ENCODE data around the gene LPP. TPM values are rescaled to one million over a fixed set of nuclear protein-coding genes. Genes with fewer than 3 reads are reported as not detected.

The LPP gene
- total RNA-seq, 1 experiment from 2014 or later: 54.0 TPM

- no peak for TF ChIP-seq REST (IDR thresholded peaks at IDR 0.05; ENCODE audit: low read depth)
- no peak for TF ChIP-seq ZFX (IDR thresholded peaks at IDR 0.05)
- TF ChIP-seq CTCF (IDR thresholded peaks at IDR 0.05 in 2 of 3, conservative IDR thresholded peaks at IDR 0.05 in 1 of 3; ENCODE audit: borderline replicate concordance in 1 of 3, insufficient read depth in 1 of 3, low read depth in 2 of 3, low read length in 2 of 3): no peak
- RAD21 ChIA-PET (ENCODE audit: low non-redundant PET in 1 of 2, low total read pairs in 2 of 2, uncharacterized antibody in 2 of 2, unreplicated experiment in 2 of 2): no interaction called here
- no TSS peak for BruUV-seq (replicated peaks)
- DNase-seq (ENCODE audit: low read depth, low spot score) (no peak), ATAC-seq (no peak)
- H3K9me3 ChIP-seq (ENCODE audit: control insufficient read depth in 1 of 2, insufficient read depth in 1 of 2, low read depth in 1 of 2, low read length in 2 of 2): no peaks in the 10 kb centered on the region
- H3K79me2 ChIP-seq (ENCODE audit: insufficient read depth, low read length): no peaks in the 10 kb centered on the region
- POLR2A ChIA-PET: no interaction called here
- intact Hi-C loops (cut with micrococcal nuclease): loop anchor here (5.0 kb wide), 1 partner anchor 1004 kb away; no protein-coding TSS in a partner anchor
- no peak overlapping the region for H3K9ac ChIP-seq (ENCODE audit: low read length)
- CTCF ChIA-PET: no interaction called here
- no peaks in the 10 kb centered on the region for H3K36me3 ChIP-seq (ENCODE audit: control insufficient read depth in 1 of 2, insufficient read depth in 2 of 2, low read length in 2 of 2)
- no peak overlapping the region for H2AFZ ChIP-seq (ENCODE audit: low read depth, low read length, poor library complexity, severe bottlenecking)
- no peaks in the 10 kb centered on the region for H3K27me3 ChIP-seq (ENCODE audit: insufficient read depth, low read length)
- no peak overlapping the region for H3K27ac ChIP-seq (ENCODE audit: low read depth, low read length)
- H3K4me3 ChIP-seq (replicated peaks in 1 of 2; ENCODE audit: low read depth in 1 of 2, low read length in 2 of 2): no peak overlapping the region
- no peaks in the 10 kb centered on the region for H3K9me2 ChIP-seq (ENCODE audit: insufficient read depth)
- H3K4me1 ChIP-seq (ENCODE audit: control insufficient read depth in 1 of 2, insufficient read depth in 2 of 2, low read length in 2 of 2): no peaks in the 10 kb centered on the region
- H3K4me2 ChIP-seq (ENCODE audit: low read length): no peak overlapping the region
- no peaks in the 10 kb centered on the region for H4K20me1 ChIP-seq (ENCODE audit: insufficient read depth)
Observed at GRCh38 chr3:188746291-188746783, 592.4 kb downstream of the LPP start.
